Hepatocyte (in vitro differentiated cells): ENCODE measurements around the gene S100A16.

ENCODE experiments used
- EZH2 ChIP-seq: fragments of 200-600 bp; sonication (generic); IDR thresholded peaks from 2 replicates; pipeline ENCODE4 v1.6.1; 2016; ENCODE audit warnings: antibody characterized with exemption, mild to moderate bottlenecking, borderline replicate concordance
- EZH2phosphoT487 ChIP-seq: fragments of 200-600 bp; sonication (generic); IDR thresholded peaks from one replicate; pipeline ENCODE4 v1.6.1; 2018; ENCODE audit warnings: antibody characterized with exemption, mild to moderate bottlenecking, low read depth, moderate library complexity; ENCODE audit not compliant: unreplicated experiment, severe bottlenecking
- TF ChIP-seq, protein P1 (sequence below): fragments of 200-600 bp; sonication (generic); IDR thresholded peaks from 2 replicates; pipeline ENCODE4 v1.5.1; 2016; ENCODE audit warnings: antibody characterized with exemption, mild to moderate bottlenecking; ENCODE audit not compliant: poor library complexity

DNA sequence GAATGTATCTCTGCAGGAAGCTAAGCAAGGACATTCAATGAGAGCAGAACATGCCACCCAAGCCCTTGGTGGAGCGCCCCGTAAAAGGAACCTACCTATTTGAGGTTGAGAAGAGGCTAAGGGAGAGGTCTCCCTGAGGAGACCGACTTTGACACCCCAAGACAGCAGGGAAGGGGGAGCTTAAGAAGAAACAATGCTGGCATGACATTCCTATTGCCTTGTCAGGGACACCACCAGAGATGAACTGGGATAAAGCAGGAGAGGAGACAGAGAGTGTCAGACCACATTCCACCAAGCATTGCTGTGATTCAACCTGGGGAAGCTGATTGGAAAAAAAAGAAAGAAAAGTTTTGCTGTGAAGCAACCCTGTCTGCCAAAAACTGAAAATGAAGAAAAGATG lies 34.0 kb downstream of the S100A16 start:
- TF ChIP-seq, protein P1, sequence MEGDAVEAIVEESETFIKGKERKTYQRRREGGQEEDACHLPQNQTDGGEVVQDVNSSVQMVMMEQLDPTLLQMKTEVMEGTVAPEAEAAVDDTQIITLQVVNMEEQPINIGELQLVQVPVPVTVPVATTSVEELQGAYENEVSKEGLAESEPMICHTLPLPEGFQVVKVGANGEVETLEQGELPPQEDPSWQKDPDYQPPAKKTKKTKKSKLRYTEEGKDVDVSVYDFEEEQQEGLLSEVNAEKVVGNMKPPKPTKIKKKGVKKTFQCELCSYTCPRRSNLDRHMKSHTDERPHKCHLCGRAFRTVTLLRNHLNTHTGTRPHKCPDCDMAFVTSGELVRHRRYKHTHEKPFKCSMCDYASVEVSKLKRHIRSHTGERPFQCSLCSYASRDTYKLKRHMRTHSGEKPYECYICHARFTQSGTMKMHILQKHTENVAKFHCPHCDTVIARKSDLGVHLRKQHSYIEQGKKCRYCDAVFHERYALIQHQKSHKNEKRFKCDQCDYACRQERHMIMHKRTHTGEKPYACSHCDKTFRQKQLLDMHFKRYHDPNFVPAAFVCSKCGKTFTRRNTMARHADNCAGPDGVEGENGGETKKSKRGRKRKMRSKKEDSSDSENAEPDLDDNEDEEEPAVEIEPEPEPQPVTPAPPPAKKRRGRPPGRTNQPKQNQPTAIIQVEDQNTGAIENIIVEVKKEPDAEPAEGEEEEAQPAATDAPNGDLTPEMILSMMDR, result no peak
- TF ChIP-seq EZH2phosphoT487, result no peak
- TF ChIP-seq EZH2, result no peak
